Measurements from ENCODE around the gene KBTBD6. TPM values are rescaled to one million over a fixed set of nuclear protein-coding genes. Genes with fewer than 3 reads are reported as not detected.

KBTBD6 gene, protein sequence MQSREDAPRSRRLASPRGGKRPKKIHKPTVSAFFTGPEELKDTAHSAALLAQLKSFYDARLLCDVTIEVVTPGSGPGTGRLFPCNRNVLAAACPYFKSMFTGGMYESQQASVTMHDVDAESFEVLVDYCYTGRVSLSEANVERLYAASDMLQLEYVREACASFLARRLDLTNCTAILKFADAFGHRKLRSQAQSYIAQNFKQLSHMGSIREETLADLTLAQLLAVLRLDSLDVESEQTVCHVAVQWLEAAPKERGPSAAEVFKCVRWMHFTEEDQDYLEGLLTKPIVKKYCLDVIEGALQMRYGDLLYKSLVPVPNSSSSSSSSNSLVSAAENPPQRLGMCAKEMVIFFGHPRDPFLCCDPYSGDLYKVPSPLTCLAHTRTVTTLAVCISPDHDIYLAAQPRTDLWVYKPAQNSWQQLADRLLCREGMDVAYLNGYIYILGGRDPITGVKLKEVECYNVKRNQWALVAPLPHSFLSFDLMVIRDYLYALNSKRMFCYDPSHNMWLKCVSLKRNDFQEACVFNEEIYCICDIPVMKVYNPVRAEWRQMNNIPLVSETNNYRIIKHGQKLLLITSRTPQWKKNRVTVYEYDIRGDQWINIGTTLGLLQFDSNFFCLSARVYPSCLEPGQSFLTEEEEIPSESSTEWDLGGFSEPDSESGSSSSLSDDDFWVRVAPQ
- 8.3 and 9.1 TPM in 2 replicates for total RNA-seq

GRCh38 chr13:41132512-41133152, at the start of gene KBTBD6:
Gene KBTBD6, minus strand, starts transcription at chr13:41132802. Its CDS starts 291 bp downstream, at chr13:41132511.

Small RNA genes lying within 50 kb of the gene (small RNA-seq; reads per million reads assigned to genes)
- gene MIR3168: not detected
- not detected for gene RN7SL597P

Other genes starting within 250 kb of the KBTBD6 start
- 87.3 and 97.7 TPM in 2 replicates for gene ELF1, start 113.5 kb downstream of the KBTBD6 start, total RNA-seq
- 5.2 and 7.2 TPM in 2 replicates for gene WBP4, start 71.3 kb downstream of the KBTBD6 start, total RNA-seq
- 4.1 and 4.6 TPM in 2 replicates for gene KBTBD7, start 61.8 kb upstream of the KBTBD6 start, total RNA-seq
- 10.1 and 13.9 TPM in 2 replicates for gene MTRF1, start 130.8 kb upstream of the KBTBD6 start, total RNA-seq
- gene NAA16, start 178.5 kb upstream of the KBTBD6 start, total RNA-seq: 7.8 and 13.0 TPM in 2 replicates

Measured in vein endothelial cell (primary cell).